22Rv1 (cell line): ENCODE measurements around the gene CAMKK2.

Experiments used
- CTCF ChIP-seq: fragments of 450-650 bp; IDR thresholded peaks from 2 replicates; pipeline ENCODE4 v1.5.1; 2017; ENCODE audit warnings: mild to moderate bottlenecking
- ZFX ChIP-seq: fragments of 450-650 bp; IDR thresholded peaks from 2 replicates; pipeline ENCODE4 v1.6.1; 2017; ENCODE audit warnings: antibody characterized with exemption, borderline replicate concordance

GRCh38 chr12:121188227-121188626, 108.3 kb downstream of the CAMKK2 start:
- TF ChIP-seq CTCF (no peak), ZFX (no peak)
